IgD-negative memory B cell (primary cell): ENCODE data around the gene BRD4. TPM values are rescaled to one million over a fixed set of nuclear protein-coding genes. Genes with fewer than 3 reads are reported as not detected.
"Not testable (repeated sequence)": the region's sequence is repeated elsewhere in the genome, so short reads cannot be mapped to it uniquely, and the experiment has no call there.

Experiments used
- H3K27ac Mint-ChIP-seq, 3 donors: one replicate each; pipeline ENCODE4 v1.8.0; 2020 to 2022; ENCODE audit warnings: mild to moderate bottlenecking in 3 of 3, mixed read lengths in 3 of 3, moderate library complexity in 1 of 3
- H3K27me3 Mint-ChIP-seq: one replicate; pipeline ENCODE4 v1.8.0; 2021; ENCODE audit warnings: mixed read lengths
- H3K36me3 Mint-ChIP-seq: one replicate; pipeline ENCODE4 v1.8.0; 2020; ENCODE audit warnings: mild to moderate bottlenecking, mixed read lengths
- H3K4me1 Mint-ChIP-seq, 3 donors: one replicate each; pipeline ENCODE4 v1.8.0; 2020 to 2022; ENCODE audit warnings: mixed read lengths in 3 of 3, mild to moderate bottlenecking in 1 of 3
- H3K4me3 Mint-ChIP-seq, 4 donors: one replicate each; pipeline ENCODE4 v1.8.0; 2020 to 2022; ENCODE audit warnings: mild to moderate bottlenecking in 4 of 4, mixed read lengths in 4 of 4, moderate library complexity in 3 of 4
- H3K9me3 Mint-ChIP-seq, 3 donors: one replicate each; pipeline ENCODE4 v1.8.0; 2020 to 2021; ENCODE audit warnings: mixed read lengths in 3 of 3, mild to moderate bottlenecking in 1 of 3
- polyA plus RNA-seq: library from polyadenylated mRNA; unstranded; fragments of 300-500 nt; fragmentation: Illumina TruSeq; gene quantifications from one replicate; pipeline ENCODE4 v1.2.3, GENCODE V29; 2021

Gene BRD4
- polyA plus RNA-seq, 1 donor from 2014 or later = 20.5 TPM

- Mint-ChIP-seq H3K27ac (peak overlapping the region in 1 of 3 donors; percentile 29), H3K4me3 (peak overlapping the region in 1 of 4 donors; percentile 5)
- not testable (repeated sequence) for H3K27me3 Mint-ChIP-seq, H3K9me3 Mint-ChIP-seq, H3K4me1 Mint-ChIP-seq, H3K36me3 Mint-ChIP-seq
Observed at GRCh38 chr19:15335992-15336391, 3.7 kb upstream of the BRD4 start.

- Mint-ChIP-seq H3K4me1 (peaks cover 25 to 38% (median 33%) of the 10 kb centered on the region in 3 donors), H3K27ac (peak overlapping the region; percentile 89 to 95 (median 90)), H3K27me3 (no peaks in the 10 kb centered on the region), H3K4me3 (peak overlapping the region; percentile 87 to 97 (median 92)), H3K36me3 (peaks cover 7% of the 10 kb centered on the region), H3K9me3 (no peaks in the 10 kb centered on the region)
Observed at GRCh38 chr19:15331419-15332310, 674 bp downstream of the BRD4 start.

- peak overlapping the region; percentile 89 to 95 (median 90) for H3K27ac Mint-ChIP-seq
- peaks cover 4% of the 10 kb centered on the region for H3K36me3 Mint-ChIP-seq
- no peaks in the 10 kb centered on the region for H3K9me3 Mint-ChIP-seq
- H3K4me1 Mint-ChIP-seq = peaks cover 28 to 42% (median 35%) of the 10 kb centered on the region in 3 donors
- no peaks in the 10 kb centered on the region for H3K27me3 Mint-ChIP-seq
- H3K4me3 Mint-ChIP-seq = peak overlapping the region; percentile 87 to 97 (median 92)
Observed at GRCh38 chr19:15330801-15331418, 1.4 kb downstream of the BRD4 start.

- Mint-ChIP-seq H3K4me1 (peaks cover 47 to 64% (median 49%) of the 10 kb centered on the region in 3 donors), H3K27me3 (no peaks in the 10 kb centered on the region), H3K36me3 (peaks cover 4% of the 10 kb centered on the region), H3K4me3 (peak overlapping the region in 2 of 4 donors; percentile 71 to 95), H3K27ac (peak overlapping the region in 2 of 3 donors; percentile 86), H3K9me3 (no peaks in the 10 kb centered on the region)
Observed at GRCh38 chr19:15328312-15328711, 4.0 kb downstream of the BRD4 start.

GRCh38 chr19:15324791-15325519 lies 7.4 kb downstream of the BRD4 start:
- no peaks in the 10 kb centered on the region for H3K27me3 Mint-ChIP-seq
- H3K4me1 Mint-ChIP-seq = peaks cover 67 to 79% (median 69%) of the 10 kb centered on the region in 3 donors
- peaks cover 4% of the 10 kb centered on the region for H3K36me3 Mint-ChIP-seq
- peak overlapping the region; percentile 48 to 83 (median 63) for H3K27ac Mint-ChIP-seq
- H3K4me3 Mint-ChIP-seq = peak overlapping the region in 3 of 4 donors; percentile 68 to 91 (median 74)
- H3K9me3 Mint-ChIP-seq = no peaks in the 10 kb centered on the region

GRCh38 chr19:15323496-15324235 lies 8.7 kb downstream of the BRD4 start:
- Mint-ChIP-seq H3K9me3 (no peaks in the 10 kb centered on the region), H3K27me3 (no peaks in the 10 kb centered on the region), H3K4me3 (peak overlapping the region in 3 of 4 donors; percentile 65 to 91 (median 71)), H3K36me3 (peaks cover 3% of the 10 kb centered on the region), H3K4me1 (peaks cover 65 to 77% (median 69%) of the 10 kb centered on the region in 3 donors), H3K27ac (peak overlapping the region in 2 of 3 donors; percentile 67 to 83)

- H3K9me3 Mint-ChIP-seq = no peaks in the 10 kb centered on the region
- H3K27ac Mint-ChIP-seq = peak overlapping the region; percentile 64 to 71 (median 69)
- H3K4me3 Mint-ChIP-seq = peak overlapping the region; percentile 8 to 80 (median 46)
- peaks cover 66 to 79% (median 73%) of the 10 kb centered on the region in 3 donors for H3K4me1 Mint-ChIP-seq
- H3K27me3 Mint-ChIP-seq = no peaks in the 10 kb centered on the region
- peaks cover 5% of the 10 kb centered on the region for H3K36me3 Mint-ChIP-seq
Observed at GRCh38 chr19:15321739-15322138, 10.6 kb downstream of the BRD4 start.

- Mint-ChIP-seq H3K4me3 (peak overlapping the region in 3 of 4 donors; percentile 34 to 79 (median 72)), H3K27ac (peak overlapping the region; percentile 71 to 94 (median 76)), H3K36me3 (peaks cover 5% of the 10 kb centered on the region), H3K4me1 (peaks cover 67 to 79% (median 78%) of the 10 kb centered on the region in 3 donors), H3K9me3 (no peaks in the 10 kb centered on the region), H3K27me3 (no peaks in the 10 kb centered on the region)
Observed at GRCh38 chr19:15320116-15320515, 12.2 kb downstream of the BRD4 start.

- H3K36me3 Mint-ChIP-seq = peaks cover 7% of the 10 kb centered on the region
- no peaks in the 10 kb centered on the region for H3K27me3 Mint-ChIP-seq
- peaks cover 64 to 76% (median 75%) of the 10 kb centered on the region in 3 donors for H3K4me1 Mint-ChIP-seq
- H3K9me3 Mint-ChIP-seq = no peaks in the 10 kb centered on the region
- peak overlapping the region; percentile 89 to 94 (median 89) for H3K27ac Mint-ChIP-seq
- peak overlapping the region in 3 of 4 donors; percentile 40 to 85 (median 79) for H3K4me3 Mint-ChIP-seq
Observed at GRCh38 chr19:15318241-15318691, 14.1 kb downstream of the BRD4 start.

- Mint-ChIP-seq H3K4me3 (peak overlapping the region; percentile 59 to 89 (median 78)), H3K36me3 (peaks cover 7% of the 10 kb centered on the region), H3K9me3 (no peaks in the 10 kb centered on the region), H3K4me1 (peaks cover 61 to 77% (median 72%) of the 10 kb centered on the region in 3 donors), H3K27ac (peak overlapping the region; percentile 89 to 94 (median 89)), H3K27me3 (no peaks in the 10 kb centered on the region)
Observed at GRCh38 chr19:15317392-15318071, 14.8 kb downstream of the BRD4 start.

- Mint-ChIP-seq H3K4me3 (peak overlapping the region; percentile 59 to 89 (median 78)), H3K9me3 (no peaks in the 10 kb centered on the region), H3K27ac (peak overlapping the region; percentile 80 to 94 (median 89)), H3K4me1 (peaks cover 61 to 76% (median 72%) of the 10 kb centered on the region in 3 donors), H3K36me3 (peaks cover 7% of the 10 kb centered on the region), H3K27me3 (no peaks in the 10 kb centered on the region)
Observed at GRCh38 chr19:15316498-15316897, 15.8 kb downstream of the BRD4 start.

GRCh38 chr19:15315101-15315500 lies 17.2 kb downstream of the BRD4 start:
- Mint-ChIP-seq H3K4me3 (peak overlapping the region in 1 of 4 donors; percentile 74), H3K27ac (peak overlapping the region in 1 of 3 donors; percentile 76), H3K4me1 (peaks cover 51 to 67% (median 66%) of the 10 kb centered on the region in 3 donors), H3K9me3 (no peaks in the 10 kb centered on the region), H3K36me3 (peaks cover 7% of the 10 kb centered on the region), H3K27me3 (no peaks in the 10 kb centered on the region)

- Mint-ChIP-seq H3K9me3 (no peaks in the 10 kb centered on the region), H3K27ac (peak overlapping the region in 1 of 3 donors; percentile 51), H3K36me3 (peaks cover 9% of the 10 kb centered on the region), H3K27me3 (no peaks in the 10 kb centered on the region), H3K4me1 (peaks cover 54 to 70% (median 65%) of the 10 kb centered on the region in 3 donors), H3K4me3 (peak overlapping the region in 1 of 4 donors; percentile 60)
Observed at GRCh38 chr19:15313649-15314279, 18.6 kb downstream of the BRD4 start.
